HG03175 (cell line): Measurements from ENCODE around the gene HTR3A.

Experiments
- ATAC-seq: cut with Tn5 transposase; IDR thresholded peaks from one replicate; pipeline ENCODE4 v1.9.1; 2021; ENCODE audit warnings: mild to moderate bottlenecking, moderate library complexity; ENCODE audit not compliant: unreplicated experiment

The HTR3A gene

DNA sequence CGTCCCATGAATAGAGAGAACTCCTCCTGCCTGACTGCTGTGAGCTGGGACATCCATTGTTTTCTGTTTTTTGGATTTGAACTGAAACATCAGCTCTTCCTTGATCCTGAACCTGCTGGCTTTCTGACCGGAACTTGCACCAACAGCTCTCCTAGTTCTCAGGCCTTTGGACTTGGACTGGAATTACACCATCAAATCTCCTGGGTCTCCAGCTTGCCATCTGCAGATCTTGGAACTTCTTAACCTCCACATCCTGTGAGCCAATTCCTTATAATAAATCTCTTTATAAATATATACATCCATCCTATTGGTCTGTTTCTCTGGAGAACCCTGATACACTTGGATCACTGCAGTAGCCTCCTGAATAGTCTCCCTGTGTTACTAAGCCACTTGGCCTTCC is 42.1 kb downstream of the HTR3A start:
- no peak for ATAC-seq

- no peak for ATAC-seq
Measured at GRCh38 chr11:114017723-114018122, 42.8 kb downstream of the HTR3A start.

DNA sequence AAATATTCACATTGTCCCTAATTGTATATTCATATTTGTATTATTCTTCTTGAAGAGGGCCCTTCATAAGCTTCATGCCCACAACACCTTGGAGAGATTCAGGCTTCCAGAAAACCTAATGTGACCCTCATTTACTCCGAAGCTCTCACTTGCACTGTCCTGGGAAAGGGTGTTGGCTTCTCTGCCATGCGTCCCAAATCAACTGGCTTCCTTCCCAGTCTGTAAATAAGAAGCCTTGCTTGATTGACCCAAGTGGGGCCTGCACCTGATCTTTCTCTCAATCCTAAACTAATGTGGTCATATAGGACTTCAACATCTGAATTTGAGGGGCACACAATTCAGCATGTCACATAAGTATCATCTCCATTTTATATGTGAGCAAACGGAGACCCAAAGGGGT is 44.1 kb downstream of the HTR3A start:
- ATAC-seq = no peak

GRCh38 chr11:114019574-114019973 is 44.7 kb downstream of the HTR3A start:
- no peak for ATAC-seq

- ATAC-seq = no peak
Measured at GRCh38 chr11:114025329-114025907, 50.5 kb downstream of the HTR3A start.

- ATAC-seq = no peak
Measured at GRCh38 chr11:114026355-114026754, 51.4 kb downstream of the HTR3A start.

GRCh38 chr11:114027391-114027790 is 52.5 kb downstream of the HTR3A start:
- no peak for ATAC-seq

- no peak for ATAC-seq
Measured at GRCh38 chr11:114027926-114028325, 53.0 kb downstream of the HTR3A start.

DNA sequence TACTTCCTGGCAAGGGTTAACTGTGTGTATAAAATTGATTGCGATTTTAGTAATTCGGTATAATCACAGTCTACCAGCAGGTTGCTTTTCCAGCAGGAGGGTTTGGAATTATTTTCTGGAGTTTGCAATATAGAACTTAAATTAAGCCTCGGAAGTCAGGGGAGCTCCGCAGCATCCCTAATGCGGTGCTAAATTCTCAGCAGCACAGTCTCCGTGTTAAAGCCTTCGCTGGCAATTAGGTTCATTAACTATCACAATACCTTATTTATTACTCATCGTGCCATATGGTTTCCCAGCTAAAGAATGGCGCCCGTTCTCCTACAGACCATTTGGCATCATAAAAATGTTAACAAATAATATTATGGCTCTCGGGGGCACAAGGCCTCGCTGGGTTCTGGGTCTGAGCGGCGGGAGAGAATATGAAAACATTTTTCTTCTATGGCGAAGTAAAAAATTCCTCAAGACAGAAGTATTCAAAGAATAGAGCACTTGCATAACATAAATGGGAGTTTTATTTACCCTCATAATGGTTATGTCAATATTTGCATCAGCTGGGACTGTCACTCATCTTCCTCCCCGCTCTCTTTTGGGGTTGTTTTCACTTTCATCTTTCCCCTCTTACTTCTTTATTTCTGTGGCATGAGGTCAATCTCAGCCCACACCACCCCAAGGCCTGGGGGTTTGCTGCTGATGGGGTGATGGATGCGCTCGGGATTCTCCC is 56.5 kb downstream of the HTR3A start:
- no peak for ATAC-seq

DNA sequence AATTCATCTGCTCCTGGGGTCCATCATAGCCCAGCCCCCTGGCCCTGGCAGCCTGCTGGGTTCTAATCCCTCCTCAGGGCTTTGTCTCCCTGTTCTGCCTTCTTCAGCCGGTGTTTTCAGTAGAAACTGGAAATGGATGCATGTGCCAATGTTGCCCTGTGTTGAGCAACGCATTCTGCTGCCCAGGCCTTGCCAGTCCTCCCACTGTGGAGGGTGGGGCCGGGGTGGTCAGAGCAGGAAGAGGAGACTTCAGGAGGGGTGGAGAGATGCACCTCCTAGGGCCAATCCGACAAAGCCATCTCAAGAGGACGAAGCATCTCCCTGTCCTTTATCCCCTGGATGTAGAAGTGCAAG is 57.0 kb downstream of the HTR3A start:
- no peak for ATAC-seq

DNA sequence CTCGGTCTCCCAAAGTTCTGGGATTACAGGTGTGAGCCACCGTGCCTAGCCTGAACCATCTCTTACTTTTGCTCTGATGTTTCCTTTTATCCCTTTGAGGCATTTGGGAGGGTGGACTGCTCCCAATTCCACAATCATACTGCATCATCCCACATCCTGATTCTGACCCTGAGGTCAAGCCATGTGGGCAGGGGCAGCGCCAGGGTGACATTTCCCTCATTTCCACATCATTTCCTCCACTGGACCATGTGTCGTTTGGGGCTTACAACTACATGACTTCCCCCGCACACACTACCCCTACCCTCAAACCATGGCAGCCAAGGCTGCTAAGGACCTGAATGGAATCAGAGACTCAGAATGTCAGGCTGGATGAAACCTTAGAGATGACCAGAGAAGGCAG is 58.2 kb downstream of the HTR3A start:
- ATAC-seq = no peak

- ATAC-seq = no peak
Measured at GRCh38 chr11:114033572-114033971, 58.7 kb downstream of the HTR3A start.

DNA sequence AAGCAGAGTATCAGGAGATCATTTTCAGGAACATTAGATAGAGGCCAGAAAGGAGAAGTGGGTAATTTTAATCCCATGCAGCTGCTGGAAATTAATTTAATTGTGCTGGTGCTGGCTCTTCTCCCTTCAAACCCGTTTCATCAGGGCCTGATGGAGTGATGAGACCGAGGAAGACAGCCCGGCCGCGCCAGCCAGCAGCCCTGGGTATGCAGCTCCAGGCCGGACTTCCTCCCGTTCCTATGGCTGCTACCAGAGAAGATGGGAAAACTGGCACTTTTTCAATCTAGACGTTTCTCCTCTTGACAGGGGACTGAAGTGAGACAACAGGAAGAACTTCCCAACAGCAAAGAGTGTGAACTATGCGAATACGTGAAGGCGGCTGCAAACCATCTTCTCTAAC is 60.0 kb downstream of the HTR3A start:
- no peak for ATAC-seq

GRCh38 chr11:114036147-114036811 is 61.4 kb downstream of the HTR3A start:
- ATAC-seq = no peak

DNA sequence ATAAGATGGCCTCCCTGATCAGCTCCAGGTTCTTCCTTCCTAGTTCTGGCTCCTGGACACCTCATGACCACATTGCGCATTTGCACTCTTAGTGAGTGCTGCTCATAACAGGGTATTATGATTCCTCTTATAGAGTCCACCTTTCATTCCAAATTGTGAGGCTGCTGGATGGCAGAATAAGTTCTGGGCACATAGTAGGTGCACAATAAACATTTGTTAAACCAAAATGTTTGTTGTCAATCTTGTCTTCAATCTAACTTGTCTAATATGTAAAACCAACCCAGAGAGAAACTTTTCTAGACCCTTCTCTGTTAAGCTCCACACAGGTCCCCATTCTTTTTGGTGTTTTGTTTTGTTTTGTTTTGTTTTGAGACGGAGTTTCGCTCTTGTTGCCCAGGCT is 62.0 kb downstream of the HTR3A start:
- no peak for ATAC-seq

- no peak for ATAC-seq
Measured at GRCh38 chr11:114039551-114039950, 64.6 kb downstream of the HTR3A start.
